OCI-LY1 (cell line): ENCODE results near the gene TNNT1.

Experiments
- H2AFZ ChIP-seq: fragments of 200-600 bp; sonication (generic), shearing (Covaris generic); 2 replicates; pipeline ENCODE4 v1.6.0; 2014; ENCODE audit warnings: antibody characterized with exemption, mild to moderate bottlenecking, low read length
- H3F3A ChIP-seq: fragments of 200-600 bp; sonication (generic), shearing (Covaris generic); 2 replicates; pipeline ENCODE4 v1.6.0; 2014; ENCODE audit warnings: mild to moderate bottlenecking, antibody characterized with exemption, low read length, moderate library complexity; ENCODE audit not compliant: insufficient read depth
- H3K27ac ChIP-seq: fragments of 200-600 bp; sonication (generic); 2 replicates; pipeline ENCODE4 v1.5.1; 2014; ENCODE audit warnings: low read length, mixed run types, mild to moderate bottlenecking, low read depth; ENCODE audit not compliant: poor library complexity, severe bottlenecking
- H3K27me3 ChIP-seq: fragments of 200-600 bp; sonication (generic); 2 replicates; pipeline ENCODE4 v1.6.0; 2014; ENCODE audit warnings: antibody characterized with exemption, mild to moderate bottlenecking, low read length, moderate library complexity; ENCODE audit not compliant: insufficient read depth
- H3K36me3 ChIP-seq: fragments of 200-600 bp; sonication (generic); 2 replicates; pipeline ENCODE4 v1.6.1; 2014; ENCODE audit warnings: mild to moderate bottlenecking, antibody characterized with exemption, low read length, moderate library complexity, mixed read lengths; ENCODE audit not compliant: insufficient read depth
- H3K4me1 ChIP-seq: fragments of 200-600 bp; sonication (generic); 2 replicates; pipeline ENCODE4 v1.5.1; 2014; ENCODE audit warnings: mild to moderate bottlenecking, low read length, moderate library complexity; ENCODE audit not compliant: insufficient read depth, severe bottlenecking
- H3K4me2 ChIP-seq: fragments of 200-600 bp; sonication (generic), shearing (Covaris generic); 2 replicates; pipeline ENCODE4 v1.6.1; 2014; ENCODE audit warnings: low read length
- H3K4me3 ChIP-seq: fragments of 200-600 bp; sonication (generic); 2 replicates; pipeline ENCODE4 v1.5.1; 2014; ENCODE audit warnings: low read length, low read depth, mild to moderate bottlenecking, mixed read lengths; ENCODE audit not compliant: poor library complexity, severe bottlenecking
- H3K79me2 ChIP-seq: fragments of 200-600 bp; shearing (Covaris generic); 2 replicates; pipeline ENCODE4 v1.6.1; 2016; ENCODE audit warnings: mixed run types, low read length, mixed read lengths; ENCODE audit not compliant: insufficient read depth
- H3K9ac ChIP-seq: fragments of 200-600 bp; sonication (generic), shearing (Covaris generic); 2 replicates; pipeline ENCODE4 v1.6.1; 2014; ENCODE audit warnings: mild to moderate bottlenecking, low read length, mixed read lengths
- H3K9me2 ChIP-seq: fragments of 200-600 bp; sonication (generic), shearing (Covaris generic); 2 replicates; pipeline ENCODE4 v1.6.1; 2014; ENCODE audit warnings: low read depth, mild to moderate bottlenecking, low read length, mixed read lengths
- H3K9me3 ChIP-seq: fragments of 200-600 bp; shearing (Covaris generic); 2 replicates; pipeline ENCODE4 v1.6.1; 2014; ENCODE audit warnings: low read length, mixed read lengths
- H4K20me1 ChIP-seq: fragments of 200-600 bp; sonication (generic), shearing (Covaris generic); 2 replicates; pipeline ENCODE4 v1.6.0; 2016; ENCODE audit warnings: mild to moderate bottlenecking, low read length; ENCODE audit not compliant: insufficient read depth
- EZH2 ChIP-seq: fragments of 200-600 bp; sonication (generic), shearing (Covaris generic); IDR thresholded peaks from 2 replicates; pipeline ENCODE4 v1.8.0; 2017; ENCODE audit warnings: borderline replicate concordance, mixed run types, mild to moderate bottlenecking, antibody characterized with exemption, low read length, moderate library complexity, mixed read lengths
- TF ChIP-seq, protein P1 (sequence below): fragments of 200-600 bp; sonication (generic), shearing (Covaris generic); IDR thresholded peaks from 2 replicates; pipeline ENCODE4 v1.5.1; 2017; ENCODE audit warnings: mild to moderate bottlenecking, antibody characterized with exemption, low read length, moderate library complexity, mixed read lengths

Gene TNNT1

DNA sequence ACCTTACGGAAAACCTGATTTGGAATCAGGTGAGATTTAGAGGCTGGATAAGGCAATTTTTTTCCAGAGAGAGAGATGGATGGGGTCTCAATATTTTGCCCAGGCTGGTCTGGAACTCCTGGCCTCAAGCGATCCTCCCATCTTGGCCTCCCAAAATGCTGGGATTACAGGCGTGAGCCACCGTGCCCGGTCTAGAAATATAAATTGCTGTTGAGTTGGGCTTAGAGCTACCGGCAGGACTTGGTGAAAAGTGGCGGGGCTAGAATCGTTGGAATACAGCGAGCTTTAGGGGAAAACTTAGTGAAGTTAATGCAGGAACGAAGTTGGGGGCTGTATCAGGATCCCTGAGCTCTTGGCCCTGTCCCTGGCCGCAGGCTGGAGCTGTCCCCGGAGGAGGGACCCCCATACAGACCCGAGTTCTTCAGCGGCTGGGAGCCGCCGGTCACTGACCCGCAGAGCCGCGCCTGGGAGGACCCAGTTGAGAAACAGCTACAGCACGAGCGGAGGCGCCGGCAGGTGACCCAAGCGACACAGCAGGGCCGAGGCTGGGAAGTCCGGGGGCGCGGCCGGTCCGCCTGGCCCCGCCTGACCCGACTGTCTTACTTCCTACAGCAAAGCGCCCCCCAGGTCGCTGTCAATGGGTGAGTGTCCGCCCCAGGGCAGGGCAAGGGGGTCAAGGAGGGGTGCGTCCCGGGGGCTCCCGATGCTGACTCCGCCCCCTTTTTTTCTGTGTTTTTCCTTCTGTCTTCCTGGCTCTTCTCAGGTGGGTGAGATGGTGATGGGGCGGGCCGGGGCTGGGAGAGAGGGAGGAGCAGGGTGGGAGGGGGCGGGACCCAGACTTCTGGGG, 65.8 kb downstream of the TNNT1 start:
- Histone ChIP-seq H3K27me3 (peaks cover 5% of the 10 kb centered on the region; the same call in 1 of the 2 replicates), H3K9me3 (peaks cover 4% of the 10 kb centered on the region; the same call in 1 of the 2 replicates), H2AFZ (no peak overlapping the region), H3K36me3 (no peaks in the 10 kb centered on the region), H4K20me1 (no peaks in the 10 kb centered on the region), H3K79me2 (no peaks in the 10 kb centered on the region), H3K9me2 (no peaks in the 10 kb centered on the region), H3K4me3 (no peak overlapping the region), H3K9ac (no peak overlapping the region), H3K4me2 (no peak overlapping the region), H3F3A (no peaks in the 10 kb centered on the region), H3K27ac (no peak overlapping the region), H3K4me1 (peaks cover 10% of the 10 kb centered on the region)
- TF ChIP-seq, protein P1, sequence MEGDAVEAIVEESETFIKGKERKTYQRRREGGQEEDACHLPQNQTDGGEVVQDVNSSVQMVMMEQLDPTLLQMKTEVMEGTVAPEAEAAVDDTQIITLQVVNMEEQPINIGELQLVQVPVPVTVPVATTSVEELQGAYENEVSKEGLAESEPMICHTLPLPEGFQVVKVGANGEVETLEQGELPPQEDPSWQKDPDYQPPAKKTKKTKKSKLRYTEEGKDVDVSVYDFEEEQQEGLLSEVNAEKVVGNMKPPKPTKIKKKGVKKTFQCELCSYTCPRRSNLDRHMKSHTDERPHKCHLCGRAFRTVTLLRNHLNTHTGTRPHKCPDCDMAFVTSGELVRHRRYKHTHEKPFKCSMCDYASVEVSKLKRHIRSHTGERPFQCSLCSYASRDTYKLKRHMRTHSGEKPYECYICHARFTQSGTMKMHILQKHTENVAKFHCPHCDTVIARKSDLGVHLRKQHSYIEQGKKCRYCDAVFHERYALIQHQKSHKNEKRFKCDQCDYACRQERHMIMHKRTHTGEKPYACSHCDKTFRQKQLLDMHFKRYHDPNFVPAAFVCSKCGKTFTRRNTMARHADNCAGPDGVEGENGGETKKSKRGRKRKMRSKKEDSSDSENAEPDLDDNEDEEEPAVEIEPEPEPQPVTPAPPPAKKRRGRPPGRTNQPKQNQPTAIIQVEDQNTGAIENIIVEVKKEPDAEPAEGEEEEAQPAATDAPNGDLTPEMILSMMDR, result no peak
- TF ChIP-seq EZH2, result no peak
